PFSK-1 (cell line): ENCODE data around the gene LTC4S.
A peak's percentile ranks its signal among the peaks of the same experiment; 100 is the strongest.

Experiments used
- FOXP2 ChIP-seq: optimal IDR thresholded peaks from 2 replicates; pipeline ENCODE3; 2011; ENCODE audit warnings: borderline replicate concordance, control low read depth, inconsistent platforms; ENCODE audit not compliant: insufficient read depth; ENCODE audit errors: extremely low read length, extremely low read depth
- POLR2AphosphoS5 ChIP-seq: IDR thresholded peaks from 2 replicates; pipeline ENCODE4 v1.6.1; 2012; ENCODE audit warnings: low read depth, mild to moderate bottlenecking, control low read depth, low read length, moderate library complexity
- REST ChIP-seq, 2 experiments: IDR thresholded peaks; 2 replicates each; pipeline versions ENCODE4 v1.6.1 to v1.8.0; 2011 to 2012; ENCODE audit warnings: low read depth in 2 of 2, low read length in 2 of 2, control low read depth in 1 of 2, inconsistent platforms in 1 of 2, mild to moderate bottlenecking in 1 of 2, moderate library complexity in 1 of 2; ENCODE audit not compliant: insufficient read depth in 1 of 2
- SIN3A ChIP-seq: IDR thresholded peaks from 2 replicates; pipeline ENCODE4 v1.6.1; 2012; ENCODE audit warnings: mild to moderate bottlenecking, low read length, moderate library complexity, borderline replicate concordance; ENCODE audit not compliant: insufficient read depth
- TAF1 ChIP-seq: IDR thresholded peaks from 2 replicates; pipeline ENCODE4 v1.6.1; 2012; ENCODE audit warnings: low read length, control low read depth, borderline replicate concordance; ENCODE audit not compliant: insufficient read depth

LTC4S gene

DNA sequence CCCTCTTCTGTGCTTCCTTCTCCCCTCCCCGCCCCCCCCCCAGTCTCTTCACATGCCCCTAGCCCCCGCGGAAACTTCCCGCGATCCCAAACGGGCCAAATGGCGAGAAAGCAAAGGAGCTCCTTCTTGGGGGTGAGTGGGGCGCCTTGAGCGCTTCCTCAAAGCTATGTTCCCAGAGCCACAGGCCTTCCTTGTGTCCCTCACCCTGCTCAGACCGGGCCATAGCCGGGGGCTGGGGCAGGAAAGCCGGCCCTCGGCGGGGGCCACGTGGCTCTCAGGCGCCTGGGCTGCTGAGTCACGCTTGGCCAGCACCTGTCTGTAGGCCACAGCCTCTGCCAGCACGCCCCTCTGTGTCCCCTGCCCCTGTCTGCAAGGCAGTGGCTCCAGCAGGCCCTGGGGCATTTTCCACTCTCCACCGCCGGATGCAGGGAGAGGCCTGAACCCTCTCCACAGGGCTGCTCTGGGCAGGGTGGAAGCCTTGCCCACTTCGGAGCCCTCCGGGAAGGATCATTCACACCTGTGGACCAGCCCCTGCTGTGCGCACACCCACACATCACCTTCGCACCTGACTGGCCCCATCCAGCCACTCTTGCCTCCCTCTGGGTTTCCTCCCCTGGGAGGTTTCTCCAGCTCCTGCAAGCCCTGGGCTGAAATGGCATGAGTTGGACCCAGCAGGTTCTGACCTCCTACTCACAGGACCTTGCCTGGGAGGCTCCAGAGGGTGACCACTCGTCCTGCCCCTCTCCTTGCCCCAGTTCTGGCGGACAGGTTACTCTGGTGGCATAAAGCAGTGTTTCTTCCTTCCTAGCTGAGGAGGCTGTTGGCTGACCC, 25.7 kb downstream of the LTC4S start:
- no peak for TF ChIP-seq FOXP2

GRCh38 chr5:179820127-179820482, 26.3 kb downstream of the LTC4S start:
- TF ChIP-seq SIN3A (no peak), TAF1 (no peak), FOXP2 (no peak), POLR2AphosphoS5 (no peak), REST (IDR thresholded peaks at IDR 0.05; ENCODE audit: insufficient read depth in 1 of 2, low read depth in 2 of 2, low read length in 2 of 2) (no peak)

GRCh38 chr5:179820483-179821297, 26.9 kb downstream of the LTC4S start, which contains the start of gene SQSTM1:
TSS of gene SQSTM1 (plus strand) at chr5:179820905. CDS start at chr5:179820937, 32 bp downstream.
- TF ChIP-seq POLR2AphosphoS5, result peak; percentile 99
- TF ChIP-seq REST (IDR thresholded peaks at IDR 0.05; ENCODE audit: insufficient read depth in 1 of 2, low read depth in 2 of 2, low read length in 2 of 2), result peak in 1 of 2 experiments; percentile 34; a peak in 1 of 4 replicates
- TF ChIP-seq TAF1, result peak; percentile 88; the same call in 1 of the 2 replicates
- TF ChIP-seq SIN3A, result no peak
- no peak for TF ChIP-seq FOXP2

- TF ChIP-seq SIN3A, result no peak
- TF ChIP-seq REST (IDR thresholded peaks at IDR 0.05; ENCODE audit: insufficient read depth in 1 of 2, low read depth in 2 of 2, low read length in 2 of 2), result no peak
- peak; percentile 74; the same call in 1 of the 2 replicates for TF ChIP-seq TAF1
- peak; percentile 81; the same call in 1 of the 2 replicates for TF ChIP-seq POLR2AphosphoS5
- no peak for TF ChIP-seq FOXP2
Observed at GRCh38 chr5:179821298-179822058, 27.7 kb downstream of the LTC4S start.

DNA sequence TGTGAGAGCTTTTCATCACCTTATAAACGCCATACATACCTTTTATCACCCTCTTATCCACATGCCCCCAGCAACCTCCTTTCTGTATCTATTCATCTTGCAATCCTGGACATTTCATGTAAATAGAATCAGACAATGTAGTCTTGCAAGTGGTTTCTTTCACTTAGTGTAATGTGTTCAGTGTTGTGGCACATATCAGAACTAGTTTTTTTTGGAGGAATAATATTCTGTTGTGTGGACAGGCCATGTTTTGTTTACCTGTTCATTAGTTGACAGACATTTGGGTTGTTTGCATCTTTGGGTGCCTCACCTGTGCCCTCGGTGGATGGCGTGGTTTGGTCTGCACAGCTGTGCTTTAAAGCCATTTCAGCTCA, 28.3 kb downstream of the LTC4S start:
- TF ChIP-seq POLR2AphosphoS5 (peak; percentile 43; the same call in 1 of the 2 replicates), REST (IDR thresholded peaks at IDR 0.05; ENCODE audit: insufficient read depth in 1 of 2, low read depth in 2 of 2, low read length in 2 of 2) (no peak)
